Measurements from ENCODE around the gene FBXL20.
"Not testable (repeated sequence)": the region's sequence is repeated elsewhere in the genome, so short reads cannot be mapped to it uniquely, and the experiment has no call there.

Gene FBXL20

GRCh38 chr17:39261286-39261685 is 140.1 kb downstream of the FBXL20 start:
- H3K4me2 ChIP-seq (ENCODE audit: low read depth, low read length, poor library complexity, severe bottlenecking), result no peak overlapping the region
- H3K9ac ChIP-seq (ENCODE audit: low read depth, low read length, poor library complexity, severe bottlenecking), result no peak overlapping the region
- no peaks in the 10 kb centered on the region for H4K20me1 ChIP-seq (ENCODE audit: insufficient read depth, low read length, poor library complexity, severe bottlenecking)
- H3K36me3 ChIP-seq (ENCODE audit: insufficient read depth, low read length), result peaks cover 24% of the 10 kb centered on the region; the same call in 1 of the 2 replicates
- no peaks in the 10 kb centered on the region for H3K4me1 ChIP-seq (ENCODE audit: insufficient read depth, low read length, poor library complexity, severe bottlenecking)
- no peak for TF ChIP-seq EZH2phosphoT487 (IDR thresholded peaks at IDR 0.05; ENCODE audit: borderline replicate concordance)
- TF ChIP-seq, protein P1, sequence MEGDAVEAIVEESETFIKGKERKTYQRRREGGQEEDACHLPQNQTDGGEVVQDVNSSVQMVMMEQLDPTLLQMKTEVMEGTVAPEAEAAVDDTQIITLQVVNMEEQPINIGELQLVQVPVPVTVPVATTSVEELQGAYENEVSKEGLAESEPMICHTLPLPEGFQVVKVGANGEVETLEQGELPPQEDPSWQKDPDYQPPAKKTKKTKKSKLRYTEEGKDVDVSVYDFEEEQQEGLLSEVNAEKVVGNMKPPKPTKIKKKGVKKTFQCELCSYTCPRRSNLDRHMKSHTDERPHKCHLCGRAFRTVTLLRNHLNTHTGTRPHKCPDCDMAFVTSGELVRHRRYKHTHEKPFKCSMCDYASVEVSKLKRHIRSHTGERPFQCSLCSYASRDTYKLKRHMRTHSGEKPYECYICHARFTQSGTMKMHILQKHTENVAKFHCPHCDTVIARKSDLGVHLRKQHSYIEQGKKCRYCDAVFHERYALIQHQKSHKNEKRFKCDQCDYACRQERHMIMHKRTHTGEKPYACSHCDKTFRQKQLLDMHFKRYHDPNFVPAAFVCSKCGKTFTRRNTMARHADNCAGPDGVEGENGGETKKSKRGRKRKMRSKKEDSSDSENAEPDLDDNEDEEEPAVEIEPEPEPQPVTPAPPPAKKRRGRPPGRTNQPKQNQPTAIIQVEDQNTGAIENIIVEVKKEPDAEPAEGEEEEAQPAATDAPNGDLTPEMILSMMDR (conservative IDR thresholded peaks at IDR 0.05; ENCODE audit: low read length), result peak; percentile 72
- H3K79me2 ChIP-seq (ENCODE audit: insufficient read depth, low read length), result no peaks in the 10 kb centered on the region
- no peaks in the 10 kb centered on the region for H3F3A ChIP-seq (ENCODE audit: low read depth)
- H3K9me3 ChIP-seq (ENCODE audit: insufficient read depth, low read depth, low read length), result no peaks in the 10 kb centered on the region
- H3K27me3 ChIP-seq (ENCODE audit: insufficient read depth, low read length, poor library complexity, severe bottlenecking), result no peaks in the 10 kb centered on the region
- H3K9me2 ChIP-seq (replicated peaks; ENCODE audit: low read depth, low read length), result no peaks in the 10 kb centered on the region
- no peak overlapping the region for H2AFZ ChIP-seq (ENCODE audit: low read length)
- H3K4me3 ChIP-seq (ENCODE audit: low read length, poor library complexity, severe bottlenecking), result no peak overlapping the region

DNA sequence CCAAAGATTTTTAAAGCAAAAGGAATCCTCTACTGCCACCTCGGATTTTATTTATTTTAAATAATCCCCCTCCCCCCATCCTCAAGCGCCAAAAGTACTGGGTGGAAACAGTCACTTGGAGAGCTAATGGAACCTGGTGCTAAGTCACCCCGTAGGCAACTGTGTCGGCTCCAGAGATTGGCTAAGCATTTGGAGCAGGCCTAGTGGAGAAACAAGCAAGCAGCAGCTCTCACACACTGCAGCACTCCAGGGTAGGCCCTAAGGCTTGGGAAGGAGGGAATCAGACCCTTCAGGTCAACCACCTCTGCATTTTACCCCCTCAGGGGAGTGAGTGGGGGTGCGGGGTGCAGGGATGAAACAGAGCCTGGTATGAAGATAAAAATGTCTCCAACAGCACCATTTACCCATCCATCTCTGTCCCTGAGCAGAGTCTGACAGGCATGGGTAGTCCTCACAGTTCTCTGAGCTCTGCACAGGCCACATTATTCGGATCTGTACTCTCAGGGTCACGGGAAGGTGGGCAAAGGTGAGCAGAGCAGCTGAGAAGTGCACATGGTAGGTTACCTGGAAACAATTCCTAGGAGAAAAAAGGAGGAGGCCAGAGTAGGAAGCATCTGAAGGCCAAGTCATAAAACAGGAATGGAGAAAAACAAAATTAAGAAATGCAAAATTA is 148.5 kb downstream of the FBXL20 start:
- Histone ChIP-seq H3K9ac (ENCODE audit: low read depth, low read length, poor library complexity, severe bottlenecking) (no peak overlapping the region), H3K4me2 (ENCODE audit: low read depth, low read length, poor library complexity, severe bottlenecking) (no peak overlapping the region), H3K79me2 (ENCODE audit: insufficient read depth, low read length) (no peaks in the 10 kb centered on the region), H3F3A (ENCODE audit: low read depth) (no peaks in the 10 kb centered on the region), H3K36me3 (ENCODE audit: insufficient read depth, low read length) (peaks cover 6% of the 10 kb centered on the region; the same call in 1 of the 2 replicates), H3K4me1 (ENCODE audit: insufficient read depth, low read length, poor library complexity, severe bottlenecking) (no peaks in the 10 kb centered on the region), H3K4me3 (ENCODE audit: low read length, poor library complexity, severe bottlenecking) (no peak overlapping the region), H3K9me2 (replicated peaks; ENCODE audit: low read depth, low read length) (no peaks in the 10 kb centered on the region), H2AFZ (ENCODE audit: low read length) (no peak overlapping the region), H3K27me3 (ENCODE audit: insufficient read depth, low read length, poor library complexity, severe bottlenecking) (no peaks in the 10 kb centered on the region), H3K9me3 (ENCODE audit: insufficient read depth, low read depth, low read length) (no peaks in the 10 kb centered on the region), H4K20me1 (ENCODE audit: insufficient read depth, low read length, poor library complexity, severe bottlenecking) (no peaks in the 10 kb centered on the region)
- TF ChIP-seq, protein P1 (conservative IDR thresholded peaks at IDR 0.05; ENCODE audit: low read length), result no peak
- TF ChIP-seq EZH2phosphoT487 (IDR thresholded peaks at IDR 0.05; ENCODE audit: borderline replicate concordance), result no peak

- no peaks in the 10 kb centered on the region for H3K79me2 ChIP-seq (ENCODE audit: insufficient read depth, low read length)
Measured at GRCh38 chr17:39251997-39252396, 149.4 kb downstream of the FBXL20 start.

GRCh38 chr17:39250076-39250475 is 151.3 kb downstream of the FBXL20 start:
- H3K36me3 ChIP-seq (ENCODE audit: insufficient read depth, low read length); H3K79me2 ChIP-seq (ENCODE audit: insufficient read depth, low read length); H3K9me3 ChIP-seq (ENCODE audit: insufficient read depth, low read depth, low read length); H3K9me2 ChIP-seq (replicated peaks; ENCODE audit: low read depth, low read length); H2AFZ ChIP-seq (ENCODE audit: low read length); H4K20me1 ChIP-seq (ENCODE audit: insufficient read depth, low read length, poor library complexity, severe bottlenecking); H3K9ac ChIP-seq (ENCODE audit: low read depth, low read length, poor library complexity, severe bottlenecking); H3K4me2 ChIP-seq (ENCODE audit: low read depth, low read length, poor library complexity, severe bottlenecking); H3K27me3 ChIP-seq (ENCODE audit: insufficient read depth, low read length, poor library complexity, severe bottlenecking); H3F3A ChIP-seq (ENCODE audit: low read depth); H3K4me3 ChIP-seq (ENCODE audit: low read length, poor library complexity, severe bottlenecking); H3K4me1 ChIP-seq (ENCODE audit: insufficient read depth, low read length, poor library complexity, severe bottlenecking): not testable (repeated sequence)

More at GRCh38 chr17:39251997-39252396, 149.4 kb downstream of the FBXL20 start:
- Histone ChIP-seq H3K36me3 (ENCODE audit: insufficient read depth, low read length) (no peaks in the 10 kb centered on the region; the same call in 1 of the 2 replicates), H3K9me2 (replicated peaks; ENCODE audit: low read depth, low read length) (no peaks in the 10 kb centered on the region), H2AFZ (ENCODE audit: low read length) (no peak overlapping the region), H3K27me3 (ENCODE audit: insufficient read depth, low read length, poor library complexity, severe bottlenecking) (no peaks in the 10 kb centered on the region), H3K4me1 (ENCODE audit: insufficient read depth, low read length, poor library complexity, severe bottlenecking) (no peaks in the 10 kb centered on the region), H4K20me1 (ENCODE audit: insufficient read depth, low read length, poor library complexity, severe bottlenecking) (no peaks in the 10 kb centered on the region), H3K9me3 (ENCODE audit: insufficient read depth, low read depth, low read length) (no peaks in the 10 kb centered on the region), H3F3A (ENCODE audit: low read depth) (no peaks in the 10 kb centered on the region), H3K4me3 (ENCODE audit: low read length, poor library complexity, severe bottlenecking) (no peak overlapping the region), H3K4me2 (ENCODE audit: low read depth, low read length, poor library complexity, severe bottlenecking) (no peak overlapping the region), H3K9ac (ENCODE audit: low read depth, low read length, poor library complexity, severe bottlenecking) (no peak overlapping the region)
- TF ChIP-seq, protein P1 (conservative IDR thresholded peaks at IDR 0.05; ENCODE audit: low read length), result no peak
- TF ChIP-seq EZH2phosphoT487 (IDR thresholded peaks at IDR 0.05; ENCODE audit: borderline replicate concordance), result no peak

Measured in Loucy (cell line).